ENCODE results near the gene FGF1.
A peak's percentile ranks its signal among the peaks of the same experiment; 100 is the strongest.
"Not testable (repeated sequence)": the region's sequence is repeated elsewhere in the genome, so short reads cannot be mapped to it uniquely, and the experiment has no call there.

The FGF1 gene

DNA sequence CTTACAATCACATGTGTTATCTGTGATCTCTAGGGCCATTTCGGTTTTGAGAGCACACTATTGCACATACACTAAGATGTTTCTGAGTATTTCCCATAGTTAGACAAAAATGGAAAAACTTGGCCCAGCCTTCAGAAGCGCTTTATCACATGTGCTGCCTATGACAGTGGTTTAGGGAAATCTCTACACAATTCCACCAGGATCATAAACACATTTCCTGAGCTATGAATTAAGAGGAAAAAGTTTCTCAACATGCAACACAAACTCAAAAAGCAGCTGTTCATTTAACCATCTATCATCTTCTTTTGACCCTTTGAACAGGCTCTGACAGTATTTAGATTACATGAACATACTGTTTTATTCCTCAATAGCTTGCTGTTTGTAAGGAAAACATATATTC is 15.1 kb downstream of the FGF1 start:
- DNase-seq (ENCODE audit: low read depth): no peak

DNA sequence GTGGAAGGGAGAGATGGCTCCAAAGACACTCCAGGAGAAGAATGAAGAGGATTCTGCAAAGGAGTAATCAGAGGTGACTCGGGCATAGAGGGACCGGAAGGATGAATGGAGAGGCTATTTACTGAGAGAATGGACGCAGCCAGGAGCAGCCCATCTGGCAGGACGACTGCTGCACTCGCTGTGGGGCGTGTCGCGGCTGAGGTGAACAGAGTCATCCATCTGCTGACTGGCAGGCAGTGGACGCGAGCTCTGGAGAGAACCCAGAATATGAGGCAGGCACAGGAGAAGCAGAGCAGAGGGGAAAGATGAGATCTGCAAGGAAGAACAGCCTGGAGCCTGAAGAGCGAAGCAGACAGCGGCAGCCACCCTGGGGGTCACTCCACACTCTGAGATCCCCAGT is 16.4 kb downstream of the FGF1 start:
- no peak for DNase-seq (ENCODE audit: low read depth)

DNA sequence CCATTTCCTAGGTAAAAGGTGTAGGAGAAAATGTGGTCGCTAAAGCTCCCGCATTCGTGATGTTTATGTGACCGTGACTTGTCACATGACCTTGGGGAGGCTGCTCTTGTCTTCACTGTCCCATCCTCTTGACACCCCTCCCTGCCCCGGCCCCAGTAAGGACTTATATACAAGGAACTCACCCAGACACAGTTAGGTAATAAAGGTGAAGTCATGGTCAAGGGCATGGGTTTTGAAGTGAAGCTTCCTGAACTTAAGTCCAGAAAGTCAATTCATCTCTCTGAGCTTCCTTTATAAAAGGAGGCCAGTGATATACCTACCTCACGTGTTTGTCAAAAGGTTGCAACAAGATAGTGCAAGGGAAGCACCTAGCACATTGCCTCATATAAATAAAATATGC is 17.6 kb downstream of the FGF1 start:
- no peak for DNase-seq (ENCODE audit: low read depth)

DNA sequence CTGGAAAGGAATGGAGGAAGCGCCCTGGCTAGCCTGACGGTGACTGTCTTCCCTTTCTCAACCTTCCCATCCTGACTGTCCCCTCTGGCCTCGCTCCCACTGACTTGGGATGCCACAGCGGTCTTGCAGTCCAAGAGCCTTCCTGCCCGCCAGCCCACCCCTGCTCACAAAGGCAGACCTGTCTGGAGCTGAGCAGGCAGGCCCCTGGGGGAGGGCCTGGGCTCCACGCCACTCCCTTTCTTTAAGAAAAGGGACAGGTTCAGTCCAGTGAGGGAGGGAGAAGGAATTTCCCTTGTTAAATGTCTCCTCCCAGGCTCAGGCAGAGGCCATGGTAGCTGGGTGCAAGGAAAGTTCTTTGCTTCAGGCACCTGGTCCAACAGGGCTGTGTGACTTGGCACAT is 18.1 kb downstream of the FGF1 start:
- no peak for DNase-seq (ENCODE audit: low read depth)

DNA sequence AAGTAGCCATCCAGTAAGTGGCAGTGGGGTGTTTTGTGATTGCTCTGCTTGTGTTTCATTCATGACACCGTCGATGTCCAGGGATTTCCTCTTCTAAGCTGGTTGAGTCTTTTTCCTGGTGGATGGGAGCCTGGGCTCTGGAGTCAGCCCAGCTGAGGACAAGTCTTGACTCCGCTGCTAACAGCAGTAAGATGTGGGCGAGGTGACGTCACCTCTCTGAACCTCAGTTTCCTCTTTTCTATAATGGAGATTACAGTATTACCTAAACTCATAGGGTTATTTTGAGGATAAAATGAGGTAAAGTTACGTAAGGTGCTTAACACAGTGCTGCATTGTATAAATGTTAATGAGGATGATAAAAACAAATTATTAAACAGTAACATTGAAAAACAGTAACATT is 21.3 kb downstream of the FGF1 start:
- no peak for DNase-seq (ENCODE audit: low read depth)

DNA sequence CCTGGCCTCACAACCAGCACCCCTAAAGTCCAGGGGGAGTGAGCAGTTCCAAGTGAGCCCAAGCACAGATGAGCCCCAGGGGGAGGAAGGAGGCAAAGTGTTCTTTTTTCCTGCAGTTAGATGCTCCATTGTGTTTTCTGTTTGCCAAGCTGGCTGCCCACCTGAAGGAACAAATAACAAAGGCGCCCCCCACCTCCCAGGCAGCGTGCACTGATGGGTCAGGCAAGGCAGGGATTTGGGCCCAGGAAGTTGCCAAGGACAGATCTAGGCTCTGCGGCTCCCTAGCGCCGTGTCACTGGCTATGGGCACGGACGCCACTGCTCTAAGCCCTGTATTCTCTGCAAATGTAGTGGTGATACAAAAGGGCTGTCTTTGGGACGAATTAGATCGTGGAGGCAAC is 21.8 kb downstream of the FGF1 start:
- no peak for DNase-seq (ENCODE audit: low read depth)

DNA sequence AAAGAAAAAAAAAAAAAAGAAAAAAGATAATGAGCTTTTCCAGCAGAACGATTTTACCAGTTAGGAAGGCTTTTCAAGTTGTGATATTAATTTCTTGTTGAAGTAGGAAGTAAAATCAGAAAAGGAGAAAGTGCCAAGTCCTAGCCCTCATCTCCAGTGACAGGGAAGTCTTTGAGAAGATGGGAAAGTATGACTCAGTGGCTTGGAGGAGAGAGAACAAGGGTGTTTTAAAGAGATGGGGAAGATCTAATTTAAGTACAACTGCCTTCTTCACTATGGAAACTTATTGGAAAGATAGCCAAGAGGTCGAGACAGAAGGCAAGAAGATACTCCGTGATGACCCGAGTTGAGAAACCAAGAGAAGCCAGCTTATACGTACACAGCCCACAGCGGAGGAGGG is 22.6 kb downstream of the FGF1 start:
- DNase-seq (ENCODE audit: low read depth): no peak

DNA sequence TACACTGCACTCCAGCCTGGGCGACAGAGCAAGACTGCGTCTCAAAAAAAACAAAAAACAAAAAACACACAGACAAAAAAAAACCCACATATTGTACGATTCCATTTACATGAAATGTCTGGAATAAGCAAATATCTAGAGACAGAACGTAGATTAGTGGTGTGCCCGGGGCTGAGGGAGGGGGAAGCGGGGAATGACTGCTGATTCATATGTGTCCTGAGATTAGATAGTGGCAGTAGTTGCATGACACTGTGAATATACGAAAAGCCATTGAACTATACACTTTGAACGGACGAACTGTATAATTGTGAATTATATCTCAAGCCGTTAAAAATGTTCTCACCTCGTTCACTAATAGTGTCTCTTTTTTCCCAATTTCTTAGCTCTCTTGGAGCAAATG is 23.9 kb downstream of the FGF1 start:
- no peak for DNase-seq (ENCODE audit: low read depth)

DNA sequence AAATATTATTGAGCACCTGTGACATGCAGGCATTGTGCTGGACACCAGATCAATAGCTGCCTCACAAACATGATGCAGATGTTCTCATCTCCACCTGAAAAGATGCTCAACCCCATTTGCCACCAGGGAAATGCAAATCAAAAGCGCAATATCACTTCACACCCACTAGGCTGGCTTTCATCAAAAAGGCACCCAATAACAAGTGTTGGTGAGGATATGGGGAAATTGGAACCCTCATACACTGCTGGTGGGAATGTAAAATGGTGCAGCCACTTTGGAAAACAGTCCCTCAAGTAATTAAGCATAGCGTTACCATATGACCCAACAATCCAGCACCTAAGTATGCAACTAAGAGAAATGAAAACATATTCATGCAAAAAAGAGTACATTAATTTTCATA is 24.7 kb downstream of the FGF1 start:
- no peak for DNase-seq (ENCODE audit: low read depth)

DNA sequence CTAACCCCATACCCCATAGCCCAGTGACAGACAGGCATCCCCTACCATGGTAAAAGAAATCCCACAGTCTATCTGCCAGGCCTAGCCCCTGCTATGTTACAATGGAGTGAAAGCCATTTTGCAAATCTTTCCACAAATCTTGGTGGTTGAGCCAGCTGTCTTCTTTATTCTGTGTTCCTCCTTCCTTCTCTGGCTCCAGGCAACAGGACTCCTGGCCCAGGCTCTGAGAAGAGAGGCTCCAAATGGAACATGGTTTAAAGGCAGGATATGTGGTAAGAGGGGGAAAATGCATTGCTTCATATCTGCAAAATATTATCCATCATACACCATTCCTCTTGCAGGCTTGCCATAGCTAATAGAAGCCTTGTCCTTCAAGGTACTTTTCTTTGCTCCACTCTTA is 25.2 kb downstream of the FGF1 start:
- no peak for DNase-seq (ENCODE audit: low read depth)

DNA sequence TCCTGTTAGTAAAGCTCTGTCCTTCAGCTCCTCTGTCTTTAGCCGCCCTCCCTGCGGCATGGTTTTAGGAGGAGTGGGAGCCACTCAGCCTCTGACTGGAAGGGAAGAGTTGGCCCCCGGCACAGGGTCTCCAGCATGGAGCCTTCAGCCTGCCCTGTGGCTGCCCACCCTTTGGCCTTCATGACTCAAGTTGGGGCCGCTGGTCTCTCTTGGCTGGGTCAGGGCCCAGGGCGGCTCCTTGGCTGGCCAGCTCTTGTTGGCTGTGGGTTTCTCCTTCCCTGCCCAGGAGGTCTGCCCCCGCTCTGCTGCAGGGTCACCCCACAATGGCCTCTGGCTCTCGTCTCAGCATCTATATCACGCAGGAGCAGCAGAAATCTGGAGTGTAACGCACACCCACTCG is 25.7 kb downstream of the FGF1 start:
- DNase-seq (ENCODE audit: low read depth): no peak

DNA sequence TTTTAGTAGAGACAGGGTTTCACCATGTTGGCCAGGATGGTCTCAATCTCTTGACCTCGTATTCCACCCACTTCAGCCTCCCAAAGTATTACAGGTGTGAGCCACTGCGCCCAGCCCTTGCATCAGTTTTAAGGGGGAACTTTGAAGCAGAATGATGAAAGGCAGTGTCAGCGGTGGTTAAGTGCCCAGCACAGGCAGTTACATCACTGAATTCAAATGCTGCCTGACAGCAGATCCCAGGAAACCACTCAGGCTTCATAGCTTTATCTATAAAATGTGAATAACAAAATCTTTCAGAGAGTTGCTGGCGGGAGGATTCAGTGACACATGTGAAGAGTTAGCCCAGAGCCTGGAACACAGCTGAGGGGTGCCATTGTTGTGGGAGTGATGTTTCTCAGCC is 26.5 kb downstream of the FGF1 start:
- no peak for DNase-seq (ENCODE audit: low read depth)

DNA sequence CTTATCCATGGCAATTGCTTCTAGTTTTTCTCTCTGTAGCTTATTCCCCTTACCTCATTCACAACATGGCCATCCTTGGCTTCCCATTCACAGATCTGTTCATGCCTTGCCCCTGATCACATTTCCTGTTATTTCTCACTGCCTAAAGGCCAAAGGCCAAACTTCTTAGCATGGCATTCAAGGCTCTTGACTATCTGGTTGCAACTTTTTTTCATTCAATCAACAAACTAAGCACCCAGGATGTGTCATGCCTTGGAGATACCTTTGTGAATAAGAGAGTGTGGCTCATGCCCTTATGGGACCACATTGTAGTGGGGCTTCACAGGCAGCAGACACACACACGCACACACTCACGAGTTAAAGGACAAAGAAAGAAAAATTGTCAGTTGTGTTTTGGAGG is 27.6 kb downstream of the FGF1 start:
- DNase-seq (ENCODE audit: low read depth): no peak

DNA sequence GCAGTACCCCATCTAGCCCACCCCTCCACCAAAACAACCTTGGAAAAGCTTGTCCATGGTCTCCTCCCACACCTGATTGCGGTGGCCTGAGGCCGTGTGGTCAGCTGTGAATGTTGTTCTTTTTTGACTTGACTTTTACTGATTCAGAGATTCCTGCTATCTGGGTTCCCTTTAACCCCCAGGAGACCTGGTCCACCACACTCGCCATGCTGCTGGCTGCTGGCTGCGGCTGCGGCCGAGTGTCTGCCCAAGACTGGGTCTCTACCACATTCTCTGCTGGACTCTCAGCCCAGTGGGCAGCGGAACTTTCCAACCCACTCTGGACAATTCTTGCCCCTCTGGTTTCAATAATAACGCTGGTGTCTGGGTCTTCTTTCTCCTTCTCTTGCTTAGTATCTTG is 28.4 kb downstream of the FGF1 start:
- DNase-seq (ENCODE audit: low read depth): no peak

DNA sequence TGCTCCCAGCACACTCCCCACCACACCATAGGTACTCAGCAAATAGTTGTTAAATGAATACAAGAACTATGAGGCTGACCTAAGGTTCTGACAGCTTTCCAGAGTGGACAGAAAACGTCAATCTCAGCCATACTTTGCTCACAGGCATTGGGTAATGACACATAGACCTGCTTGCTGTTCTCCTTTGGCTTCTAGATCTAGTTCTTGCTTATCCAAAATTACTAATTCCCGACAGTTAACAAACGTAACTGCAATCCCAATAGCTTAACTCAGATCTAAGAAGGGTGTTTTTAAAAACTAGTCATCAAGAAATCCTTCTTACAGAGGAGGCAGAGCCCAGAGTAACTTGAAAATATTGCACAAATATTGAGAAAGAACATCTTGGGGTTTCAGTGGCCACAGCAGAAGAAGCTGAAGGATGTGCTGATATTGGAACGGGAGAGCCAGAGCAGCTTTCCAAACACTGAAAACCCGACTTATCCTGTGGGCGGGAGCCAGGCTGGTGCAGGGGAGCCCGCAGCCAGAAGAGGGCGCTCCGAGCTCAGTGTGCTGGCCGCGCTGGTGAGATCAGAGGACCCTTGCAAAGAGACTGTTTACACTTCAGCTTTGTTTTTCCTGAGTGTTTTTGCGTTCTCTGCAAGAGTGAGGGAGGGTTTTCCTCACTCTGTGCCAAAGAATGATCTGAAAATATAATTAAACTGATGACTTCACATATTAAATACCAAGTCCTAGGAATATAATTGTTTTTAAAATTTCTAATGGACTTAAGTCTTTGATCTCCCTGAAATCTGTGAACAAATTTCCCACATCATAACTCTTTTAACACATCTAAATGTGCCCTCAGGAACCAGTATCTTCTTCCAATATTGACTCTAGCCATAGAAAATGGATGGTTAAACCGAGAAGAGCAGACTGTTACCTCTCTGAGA is 30.3 kb downstream of the FGF1 start:
- peak; percentile 61 for DNase-seq (ENCODE audit: low read depth)

DNA sequence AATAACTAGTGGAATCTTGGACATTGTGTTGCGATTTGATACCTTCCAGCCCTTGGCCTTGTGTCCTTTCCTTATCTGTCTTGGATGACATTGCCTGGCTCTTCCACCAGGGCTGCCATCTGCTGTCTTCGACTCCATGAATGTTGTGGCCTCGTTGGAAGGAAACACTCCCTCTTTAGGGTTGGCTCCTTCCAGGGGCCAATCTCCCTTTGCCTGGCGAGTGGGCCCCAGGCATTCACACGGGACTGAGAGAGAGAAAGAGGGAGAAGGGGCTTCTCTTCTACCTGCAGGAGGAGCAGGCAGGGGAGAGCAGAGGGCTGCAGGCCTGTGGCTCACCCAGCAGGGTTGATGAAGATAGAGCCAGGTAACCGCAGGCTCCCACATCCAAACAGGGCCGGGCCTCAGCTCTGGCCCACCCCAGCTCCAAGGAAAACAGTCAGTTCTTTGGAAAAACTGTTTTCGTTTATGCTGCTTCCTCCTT is 31.3 kb downstream of the FGF1 start:
- DNase-seq (ENCODE audit: low read depth): no peak

DNA sequence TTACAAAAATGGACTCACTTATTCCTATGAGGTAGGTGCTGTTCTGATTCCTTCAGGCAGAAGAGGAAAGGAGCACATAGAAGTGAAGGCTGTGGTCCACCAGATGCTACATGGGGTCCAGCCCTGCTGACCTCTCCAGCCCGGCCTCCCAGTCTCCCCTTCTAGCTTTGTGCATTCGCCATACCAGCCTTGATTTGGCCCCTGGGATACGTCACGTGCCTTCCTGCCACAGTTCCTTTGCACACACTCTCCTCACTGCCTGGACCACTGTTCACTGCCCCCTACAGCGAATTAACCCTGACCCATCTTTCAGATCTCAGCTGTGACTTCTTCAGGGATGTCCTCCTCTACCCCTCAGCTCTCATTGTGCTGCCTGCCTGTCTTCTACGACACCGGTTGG is 32.6 kb downstream of the FGF1 start:
- no peak for DNase-seq (ENCODE audit: low read depth)

DNA sequence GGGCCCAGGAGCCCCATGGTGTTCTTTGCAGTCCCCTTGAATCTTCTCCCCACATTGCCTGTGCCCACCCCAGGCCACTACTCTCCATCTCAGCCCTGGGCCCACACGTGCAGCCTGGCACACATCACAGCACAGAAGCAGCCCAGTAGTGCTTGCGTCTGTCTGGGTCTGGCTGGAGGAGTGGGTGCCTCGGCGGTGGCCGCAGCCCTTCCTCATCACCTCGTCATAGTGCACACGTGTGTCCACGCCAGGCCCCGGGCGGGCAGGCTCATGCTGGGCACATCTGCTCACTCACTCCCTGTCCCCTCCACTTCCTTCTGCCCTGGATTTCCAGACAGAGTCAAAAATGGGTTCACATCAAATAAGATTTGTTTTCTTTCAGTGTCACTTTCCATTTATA is 33.3 kb downstream of the FGF1 start:
- DNase-seq (ENCODE audit: low read depth): no peak

DNA sequence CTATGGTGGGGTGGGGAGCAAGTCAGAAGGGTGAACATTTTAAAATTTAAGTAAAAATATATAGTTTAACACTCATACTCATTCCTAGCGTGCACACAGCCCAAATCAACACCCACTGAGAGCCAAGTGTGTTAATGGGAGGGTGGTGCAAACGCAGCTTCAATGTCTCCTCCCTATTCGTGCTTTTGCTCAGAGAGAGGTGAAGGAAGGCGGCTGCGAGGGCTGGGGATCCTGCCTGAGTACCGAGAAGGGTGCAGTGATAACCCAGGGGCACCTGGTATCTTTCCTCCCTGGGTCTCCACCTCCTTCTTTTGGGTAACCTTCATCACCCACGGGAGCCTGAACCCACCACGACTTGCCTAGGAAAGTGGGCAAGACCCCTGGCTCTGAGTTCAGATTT is 35.0 kb downstream of the FGF1 start:
- DNase-seq (ENCODE audit: low read depth): no peak

DNA sequence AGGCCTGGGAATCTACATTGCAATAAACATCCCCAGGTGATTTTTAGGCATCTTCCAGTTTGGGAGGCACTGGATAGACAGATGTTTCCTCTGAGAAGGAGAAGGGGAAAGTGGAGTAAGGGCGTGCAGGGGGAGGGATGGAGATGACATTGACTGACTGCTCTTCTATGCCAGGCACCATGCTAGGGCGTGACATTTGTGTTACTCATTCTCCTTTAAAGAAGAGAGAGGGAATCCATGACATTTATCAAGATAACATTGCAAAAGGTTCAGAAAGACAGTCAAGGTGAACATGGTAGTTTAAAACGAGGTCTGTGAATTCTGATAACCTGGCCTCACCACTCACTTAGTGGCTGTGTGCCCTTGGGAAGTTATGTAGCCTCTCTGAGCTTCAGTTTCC is 35.8 kb downstream of the FGF1 start:
- no peak for DNase-seq (ENCODE audit: low read depth)

DNA sequence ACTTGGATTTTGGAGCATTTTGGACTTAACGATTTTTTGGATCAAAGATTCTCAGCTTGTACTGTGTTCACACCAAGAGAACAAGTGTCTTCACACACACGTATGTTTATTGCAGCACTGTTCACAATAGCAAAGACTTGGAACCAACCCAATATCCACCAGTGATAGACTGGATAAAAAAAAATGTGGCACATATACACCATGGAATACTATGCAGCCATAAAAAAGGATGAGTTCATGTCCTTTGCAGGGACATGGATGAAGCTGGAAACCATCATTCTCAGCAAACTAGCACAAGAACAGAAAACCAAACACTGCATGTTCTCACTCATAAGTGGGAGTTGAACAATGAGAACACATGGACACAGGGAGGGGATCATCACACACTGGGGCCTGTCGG is 37.8 kb downstream of the FGF1 start:
- not testable (repeated sequence) for DNase-seq (ENCODE audit: low read depth)

DNA sequence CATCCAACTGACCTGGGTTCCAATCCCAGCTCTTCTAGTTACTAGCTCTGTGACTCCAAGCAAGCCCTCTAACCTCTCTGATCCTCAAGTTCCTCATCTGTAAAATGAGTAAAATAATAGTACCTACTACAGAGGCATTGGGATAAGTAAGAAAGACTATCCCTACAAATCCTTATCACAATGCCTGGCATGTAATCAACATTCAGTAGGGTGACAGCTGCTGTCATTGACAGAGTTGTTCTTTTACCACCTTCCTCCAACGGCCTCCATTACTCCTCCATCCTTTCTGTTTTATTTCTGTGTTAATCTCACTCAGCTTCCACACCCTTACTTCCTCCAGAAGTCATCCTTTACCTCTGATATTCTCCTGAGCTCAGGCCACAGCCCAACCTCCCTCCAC is 40.4 kb downstream of the FGF1 start:
- no peak for DNase-seq (ENCODE audit: low read depth)

DNA sequence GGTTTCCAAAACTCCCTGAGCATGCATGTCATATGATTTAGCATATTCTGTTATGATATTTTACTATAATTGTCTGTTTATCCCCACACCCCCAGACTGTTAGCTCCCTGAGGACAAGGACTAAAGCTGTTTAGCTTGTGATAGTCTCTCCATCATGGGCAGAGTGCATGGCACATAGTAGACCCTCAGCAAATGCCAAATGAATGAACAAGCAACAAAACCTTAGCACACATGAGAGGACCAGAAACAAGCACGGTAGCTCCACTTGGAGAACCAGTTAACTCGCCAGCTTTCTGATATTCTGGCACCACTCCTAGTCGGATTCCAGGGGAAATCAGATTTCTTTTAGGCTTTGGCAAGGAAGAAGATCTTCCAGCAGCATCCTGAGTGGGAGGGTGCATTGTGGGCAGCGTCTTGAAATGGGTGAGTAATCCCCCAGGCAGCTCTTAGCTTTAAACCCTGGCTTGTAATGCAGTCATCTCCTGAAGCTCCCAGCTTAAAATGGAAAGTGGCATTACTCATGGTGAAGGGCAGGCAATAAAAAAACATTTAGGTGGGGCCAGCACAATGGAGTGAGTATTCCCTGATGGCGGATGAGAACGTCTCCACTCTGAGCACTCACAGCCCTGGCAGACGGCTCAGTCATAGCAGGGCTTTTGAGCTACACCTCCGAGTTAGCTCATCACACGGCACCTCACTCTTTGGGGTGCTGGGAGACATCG is 41.1 kb downstream of the FGF1 start:
- peak; percentile 96 for DNase-seq (ENCODE audit: low read depth)

DNA sequence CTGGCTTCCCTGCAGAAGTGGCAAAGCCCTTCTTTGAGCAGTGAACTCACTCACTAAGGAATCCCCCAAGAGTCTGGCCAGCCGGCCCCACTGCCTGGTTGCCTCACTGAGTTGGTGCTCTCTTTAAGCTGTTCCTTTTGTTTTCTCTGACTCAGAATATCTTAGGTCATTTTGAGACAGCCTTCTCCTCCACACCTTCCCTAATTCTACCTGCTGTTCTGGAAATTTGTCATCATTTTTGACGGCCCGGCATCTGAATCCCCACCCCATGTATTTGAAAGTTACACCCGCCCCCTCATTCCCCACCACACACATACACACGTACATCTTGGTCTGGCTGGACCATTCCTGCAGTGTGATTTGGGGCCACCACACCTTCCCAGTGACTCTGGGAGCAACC is 41.8 kb downstream of the FGF1 start:
- DNase-seq (ENCODE audit: low read depth): no peak
